Right lobe of liver (tissue), 4 donors: ENCODE results near the gene TAOK3.

Experiments
- POLR2A ChIP-seq: fragments of 450-650 bp; IDR thresholded peaks from one replicate; pipeline ENCODE4 v1.6.1; 2017; ENCODE audit warnings: antibody characterized with exemption, mild to moderate bottlenecking
- TF ChIP-seq, protein P1 (sequence below), 4 donors: fragments of 200-600 bp in 3 of 4; fragments of 450-650 bp in 1 of 4; IDR thresholded peaks; one replicate each; pipeline versions ENCODE4 v1.5.1 to v1.8.0; 2016 to 2022; ENCODE audit warnings: antibody characterized with exemption in 4 of 4, mild to moderate bottlenecking in 2 of 4
- donor health status: DM: no; HTN: no; CAD: no.
- donor health status: DM: no; HTN: no; CAD: no.
- donor health status: DM: no; HTN: yes; CAD: no.

DNA sequence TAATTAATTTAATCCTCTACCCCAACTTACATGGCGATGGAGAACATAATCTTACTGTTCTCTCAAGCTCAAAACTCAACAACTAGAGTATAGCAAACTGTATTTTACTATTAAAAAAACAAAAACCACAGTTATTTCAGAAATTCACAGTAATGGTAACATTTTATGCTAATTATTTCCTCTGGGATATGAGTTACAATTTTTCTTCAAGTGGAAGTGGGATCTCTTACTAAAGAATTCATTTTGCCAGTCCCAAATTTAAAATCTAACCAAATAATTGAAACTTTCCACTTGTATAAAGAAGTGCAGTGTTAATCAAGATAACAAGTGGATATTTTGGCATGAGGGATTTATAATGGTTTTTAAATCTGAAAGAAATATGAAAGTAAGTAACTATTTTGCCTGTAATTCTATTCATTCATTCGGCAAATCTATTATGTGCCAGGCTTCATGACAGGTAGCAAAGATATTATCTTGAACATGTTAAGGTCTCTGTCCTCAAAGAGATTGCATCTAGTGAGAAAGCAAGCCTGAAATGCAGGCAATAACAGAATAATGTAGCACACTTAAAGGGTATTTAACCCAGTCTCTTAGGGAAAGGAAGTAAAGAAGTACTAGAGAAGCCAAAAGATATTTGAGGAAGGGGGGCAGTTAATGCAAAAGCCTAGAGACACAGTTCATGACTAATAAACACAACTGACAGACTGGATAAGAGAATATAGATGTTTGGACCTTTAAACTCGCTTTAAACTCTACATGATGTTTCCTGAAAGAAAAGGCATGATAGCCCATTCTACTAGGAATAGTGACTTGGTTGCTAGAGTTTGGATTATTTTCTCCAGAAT is 44.0 kb downstream of the TAOK3 start:
- TF ChIP-seq, protein P1, sequence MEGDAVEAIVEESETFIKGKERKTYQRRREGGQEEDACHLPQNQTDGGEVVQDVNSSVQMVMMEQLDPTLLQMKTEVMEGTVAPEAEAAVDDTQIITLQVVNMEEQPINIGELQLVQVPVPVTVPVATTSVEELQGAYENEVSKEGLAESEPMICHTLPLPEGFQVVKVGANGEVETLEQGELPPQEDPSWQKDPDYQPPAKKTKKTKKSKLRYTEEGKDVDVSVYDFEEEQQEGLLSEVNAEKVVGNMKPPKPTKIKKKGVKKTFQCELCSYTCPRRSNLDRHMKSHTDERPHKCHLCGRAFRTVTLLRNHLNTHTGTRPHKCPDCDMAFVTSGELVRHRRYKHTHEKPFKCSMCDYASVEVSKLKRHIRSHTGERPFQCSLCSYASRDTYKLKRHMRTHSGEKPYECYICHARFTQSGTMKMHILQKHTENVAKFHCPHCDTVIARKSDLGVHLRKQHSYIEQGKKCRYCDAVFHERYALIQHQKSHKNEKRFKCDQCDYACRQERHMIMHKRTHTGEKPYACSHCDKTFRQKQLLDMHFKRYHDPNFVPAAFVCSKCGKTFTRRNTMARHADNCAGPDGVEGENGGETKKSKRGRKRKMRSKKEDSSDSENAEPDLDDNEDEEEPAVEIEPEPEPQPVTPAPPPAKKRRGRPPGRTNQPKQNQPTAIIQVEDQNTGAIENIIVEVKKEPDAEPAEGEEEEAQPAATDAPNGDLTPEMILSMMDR (IDR thresholded peaks at IDR 0.05): no peak
- no peak for TF ChIP-seq POLR2A
